NCI-H510A treated with DMSO at 0.1 percent for 48 hours (cell line): ENCODE results near the gene TPK1.

Source experiments
- DNase-seq: peaks from one replicate; lab custom pipeline; 2025; lab: John Stamatoyannopoulos, UW

TPK1 gene

DNA sequence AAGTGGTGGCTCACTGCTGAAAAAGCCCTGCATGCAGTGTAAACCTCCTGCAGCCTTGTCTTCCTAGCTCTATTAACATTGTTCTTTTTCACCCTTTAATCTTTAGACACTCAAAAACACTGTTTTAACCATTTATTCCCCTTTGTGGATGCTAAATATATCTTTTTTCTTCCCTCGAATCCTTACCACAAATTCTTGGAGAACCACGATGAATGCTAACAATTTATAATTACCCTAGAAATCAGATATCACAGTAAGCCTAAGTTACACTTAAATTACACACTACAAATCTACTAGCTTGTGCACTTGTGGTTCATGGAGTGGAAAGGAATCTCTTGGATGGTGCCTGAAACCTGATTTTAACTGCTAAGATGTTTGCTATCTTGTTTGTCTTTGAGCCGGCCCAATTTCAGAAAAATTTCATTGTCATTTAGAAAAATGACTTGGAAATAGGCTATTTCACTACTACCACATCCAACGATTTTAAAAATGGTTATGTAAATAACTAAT lies 307.3 kb downstream of the TPK1 start:
- no peak for DNase-seq

GRCh38 chr7:144527051-144527471 lies 308.8 kb downstream of the TPK1 start:
- no peak for DNase-seq

DNA sequence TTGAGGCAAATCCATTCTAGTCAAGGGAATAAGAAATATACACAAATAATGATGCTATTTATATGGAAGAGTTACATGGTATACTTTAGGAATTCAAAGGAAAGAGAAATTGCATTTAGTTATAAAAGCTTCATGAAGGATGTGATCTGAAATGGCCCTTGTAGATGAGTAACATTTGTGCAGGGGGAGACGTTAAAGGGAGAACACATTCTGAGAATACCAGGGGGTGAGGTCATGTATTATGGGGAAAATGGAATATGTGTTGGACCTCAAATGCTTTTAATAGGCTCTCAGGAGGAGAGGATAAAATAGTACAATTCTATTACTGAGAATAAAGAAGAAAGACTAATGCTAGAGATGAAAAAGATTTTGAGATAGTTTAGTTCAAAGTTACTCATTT lies 309.9 kb downstream of the TPK1 start:
- no peak for DNase-seq

DNA sequence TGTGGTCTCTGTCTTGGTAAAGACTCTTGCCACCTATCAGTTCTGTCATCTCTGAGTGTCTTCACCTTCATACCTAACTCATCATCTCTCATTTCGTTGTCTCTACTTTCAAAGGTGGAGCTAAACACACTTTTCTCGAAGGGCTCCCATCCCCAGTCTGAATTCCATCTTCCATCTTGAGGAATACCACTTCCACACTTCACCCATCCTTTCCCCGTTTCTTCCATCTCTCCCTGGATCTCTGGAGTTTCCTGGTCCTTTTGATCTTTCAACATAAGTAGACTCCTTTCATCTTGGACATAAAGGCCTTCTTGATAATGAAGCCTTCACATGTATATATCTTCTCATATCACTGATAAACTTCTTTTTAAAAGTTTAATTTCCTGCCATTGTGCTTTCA lies 311.6 kb downstream of the TPK1 start:
- no peak for DNase-seq

DNA sequence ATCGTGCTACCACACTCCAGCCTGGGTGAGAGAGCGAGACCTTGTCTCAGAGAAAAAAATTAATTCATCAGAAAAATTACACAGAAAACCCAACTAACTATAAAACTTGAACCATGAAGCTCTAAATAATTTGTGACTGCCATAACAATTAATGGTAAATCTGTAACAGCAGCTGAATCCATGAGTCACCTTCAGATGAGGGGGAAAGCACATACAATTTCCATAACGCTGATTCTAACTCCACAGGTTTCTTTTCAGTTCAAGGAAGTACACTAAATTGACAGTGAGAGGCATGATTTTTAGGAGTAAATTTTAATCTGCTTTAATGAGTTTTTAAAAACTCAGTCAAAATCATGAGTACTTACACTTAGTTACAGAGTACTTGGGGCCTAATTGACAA lies 312.2 kb downstream of the TPK1 start:
- DNase-seq: no peak

DNA sequence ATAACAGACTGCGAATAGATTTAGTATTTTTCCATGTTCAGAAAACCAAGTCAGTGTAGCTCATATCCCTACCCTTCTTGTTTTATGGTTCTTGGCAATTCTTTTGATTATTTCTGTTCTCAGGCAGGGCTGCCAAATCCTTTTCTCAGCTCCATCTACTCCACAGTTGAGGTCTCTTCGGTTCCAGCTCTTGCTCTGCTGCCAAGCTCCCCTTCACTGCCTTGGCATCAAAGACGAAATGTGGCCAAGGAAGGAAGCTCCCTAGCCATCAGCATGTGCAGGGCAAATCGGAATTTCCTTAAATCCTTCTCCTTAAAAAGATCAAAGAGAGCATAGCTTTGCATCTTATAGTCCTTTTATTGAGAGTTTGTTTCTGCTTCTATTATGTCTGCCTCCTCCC lies 315.9 kb downstream of the TPK1 start:
- no peak for DNase-seq

GRCh38 chr7:144518360-144518759 lies 317.5 kb downstream of the TPK1 start:
- no peak for DNase-seq

GRCh38 chr7:144517749-144518148 lies 318.1 kb downstream of the TPK1 start:
- no peak for DNase-seq

GRCh38 chr7:144516729-144517525 lies 318.9 kb downstream of the TPK1 start:
- DNase-seq: no peak

DNA sequence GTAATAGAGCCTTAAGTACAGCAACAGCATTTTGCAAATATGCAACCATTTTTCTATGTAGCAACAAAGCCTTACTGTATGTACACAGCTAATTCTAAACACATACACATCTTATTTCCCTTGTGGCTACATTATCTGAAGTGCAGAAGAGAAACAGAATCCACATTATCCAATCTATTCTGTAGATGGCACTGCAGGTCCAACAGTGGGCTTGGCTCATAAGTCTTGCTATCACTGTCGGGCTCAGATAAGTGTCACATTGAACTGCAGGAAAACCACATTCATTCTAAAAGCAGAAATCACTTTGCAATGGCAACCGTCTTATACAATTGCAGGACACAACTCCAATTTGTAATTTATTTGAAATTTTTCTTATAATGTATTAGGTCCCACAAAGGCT lies 322.5 kb downstream of the TPK1 start:
- DNase-seq: peak; percentile 12

- no peak for DNase-seq
Observed at GRCh38 chr7:144510621-144511020, 325.2 kb downstream of the TPK1 start.

DNA sequence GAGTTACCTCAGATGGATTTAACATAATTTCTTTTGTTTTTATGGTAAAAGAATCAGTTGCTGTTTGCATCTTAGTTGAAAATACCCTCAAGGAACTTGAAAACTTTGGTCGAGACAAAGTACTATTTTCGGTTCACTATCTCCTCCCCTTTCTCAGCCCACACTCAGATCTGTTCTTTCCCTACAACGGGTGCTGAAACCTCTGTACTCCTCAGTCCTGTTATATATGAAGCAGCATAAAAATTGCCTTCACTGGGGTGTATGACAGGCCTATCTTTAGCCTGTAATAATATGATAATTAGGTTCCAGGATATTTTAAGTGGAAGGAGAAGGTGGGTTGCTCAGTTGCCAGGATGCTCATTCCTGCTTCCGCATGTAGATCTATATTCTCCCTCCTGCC lies 327.2 kb downstream of the TPK1 start:
- DNase-seq: no peak

DNA sequence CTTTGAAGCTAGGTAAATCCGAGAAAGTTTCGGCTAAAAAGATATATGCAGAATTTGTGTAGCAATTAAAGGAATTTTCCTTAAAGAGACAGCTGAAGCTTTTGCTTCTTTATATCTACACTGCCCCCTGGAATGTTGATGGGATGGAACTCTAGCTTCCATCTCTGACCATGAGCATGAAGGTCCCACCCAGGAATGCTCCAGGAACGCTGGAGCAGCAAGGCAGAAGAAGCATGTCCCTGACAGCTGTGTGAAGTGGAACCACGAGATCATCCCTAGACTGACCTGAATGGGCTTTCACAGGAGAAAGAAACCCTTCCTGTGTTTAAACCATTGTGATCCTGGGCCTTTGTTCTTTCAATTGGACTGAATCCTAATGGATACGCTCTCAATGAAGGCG lies 332.6 kb downstream of the TPK1 start:
- no peak for DNase-seq

DNA sequence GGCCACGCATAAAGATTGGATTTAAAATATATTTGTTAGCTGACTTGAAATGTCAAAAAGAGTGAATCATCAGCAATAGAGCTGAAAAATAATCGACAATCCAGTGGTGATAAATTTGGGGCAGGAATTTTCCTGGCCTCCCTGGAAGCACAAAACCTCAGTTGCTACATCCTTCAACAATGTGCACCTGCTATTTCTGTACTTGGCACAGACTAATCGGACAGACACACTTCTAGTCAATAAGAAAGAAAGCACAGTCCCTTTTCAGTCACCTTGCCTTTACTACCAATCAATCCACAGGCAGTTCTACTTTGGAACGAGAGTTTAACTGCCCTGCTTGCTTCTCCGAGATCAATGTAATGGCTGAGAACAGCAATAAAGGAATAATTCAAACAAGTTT lies 335.6 kb downstream of the TPK1 start:
- DNase-seq: no peak

GRCh38 chr7:144497282-144497681 lies 338.6 kb downstream of the TPK1 start:
- DNase-seq: no peak

DNA sequence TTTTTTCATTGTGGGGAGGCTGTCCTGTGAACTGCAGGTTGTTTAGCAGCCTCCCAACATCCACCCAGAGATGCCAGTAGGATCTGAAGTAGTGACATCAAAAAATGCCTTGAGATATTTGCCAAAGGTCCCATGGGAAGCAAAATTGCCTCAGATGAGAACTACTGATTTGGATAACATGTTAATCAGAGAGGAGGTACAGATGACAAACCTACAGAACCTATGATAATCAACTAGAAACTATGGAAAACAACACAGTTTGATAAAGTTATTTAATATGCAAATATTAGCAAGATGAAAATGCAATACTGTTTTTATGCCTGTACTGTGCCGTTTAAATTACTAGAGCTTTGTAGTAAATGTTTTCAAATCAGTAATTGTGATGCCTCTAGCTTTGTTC lies 341.5 kb downstream of the TPK1 start:
- no peak for DNase-seq

- no peak for DNase-seq
Observed at GRCh38 chr7:144489504-144489903, 346.3 kb downstream of the TPK1 start.

- no peak for DNase-seq
Observed at GRCh38 chr7:144488977-144489376, 346.9 kb downstream of the TPK1 start.

DNA sequence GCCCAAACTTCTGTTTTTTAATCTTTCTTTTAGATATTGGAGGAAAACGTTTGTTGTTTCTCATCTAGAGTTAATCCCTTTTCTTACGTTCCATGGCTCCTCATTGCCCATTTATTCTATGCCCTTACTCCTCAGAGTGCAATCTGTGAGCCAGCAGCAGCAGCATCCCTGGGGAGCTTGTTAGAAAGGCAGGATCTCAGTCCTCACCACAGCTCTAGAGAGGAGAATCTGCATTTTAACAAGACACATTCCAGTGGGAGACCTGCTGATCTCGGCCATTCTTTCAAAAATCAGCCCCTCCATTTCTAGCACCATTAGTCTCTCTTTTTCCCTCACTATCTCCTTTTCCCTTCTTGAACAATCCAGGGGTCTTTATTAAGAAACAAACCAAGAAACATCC lies 348.0 kb downstream of the TPK1 start:
- no peak for DNase-seq

DNA sequence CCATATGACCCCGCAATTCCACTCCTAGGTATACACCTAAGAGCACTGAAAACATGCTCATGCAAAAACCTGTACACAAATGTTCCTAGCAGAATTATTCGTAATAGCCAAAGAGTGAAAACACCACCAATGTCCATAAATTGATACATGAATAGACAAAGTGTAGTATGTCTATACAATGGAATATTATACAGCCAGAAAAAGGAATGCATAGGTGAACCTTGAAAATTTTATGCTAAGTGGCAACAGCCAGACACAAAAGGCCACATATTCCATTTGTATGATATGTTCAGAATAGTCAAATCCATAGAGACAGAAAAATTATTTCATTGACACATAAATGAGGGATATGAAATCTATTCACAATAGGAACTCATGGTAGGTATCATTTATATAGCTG lies 351.4 kb downstream of the TPK1 start:
- no peak for DNase-seq

DNA sequence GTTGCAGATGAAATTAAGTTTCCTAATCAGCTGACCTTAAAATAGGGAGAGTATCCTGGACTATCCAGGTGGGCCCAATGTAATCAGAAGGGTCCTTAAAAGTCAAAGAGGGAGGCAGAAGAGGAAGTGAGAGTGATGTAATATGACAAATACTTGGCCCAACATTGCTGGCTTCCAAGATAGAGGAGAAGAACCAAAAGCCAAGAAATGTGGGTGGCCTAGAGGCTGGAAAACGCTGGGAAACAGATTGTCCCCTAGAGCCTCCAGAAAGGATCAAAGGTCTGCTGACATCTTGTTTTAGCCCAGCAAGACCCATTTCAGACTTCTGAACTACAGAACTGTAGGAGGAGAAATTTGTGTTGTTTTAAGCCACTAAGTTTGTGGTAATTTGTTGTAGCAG lies 352.7 kb downstream of the TPK1 start:
- no peak for DNase-seq

GRCh38 chr7:144481833-144482232 lies 354.0 kb downstream of the TPK1 start:
- no peak for DNase-seq

GRCh38 chr7:144477348-144477747 lies 358.5 kb downstream of the TPK1 start:
- no peak for DNase-seq
